NCI-H226 (cell line): ENCODE results near the gene DHRS2.
"Not testable (repeated sequence)": the region's sequence is repeated elsewhere in the genome, so short reads cannot be mapped to it uniquely, and the experiment has no call there.

Source experiments
- DNase-seq: peaks from one replicate; pipeline ENCODE4 v3.0.0-alpha.2; 2015

The DHRS2 gene

GRCh38 chr14:23650506-23650905 lies 14.3 kb downstream of the DHRS2 start:
- no peak for DNase-seq

- DNase-seq, result peak; percentile 80
Observed at GRCh38 chr14:23653051-23653450, 16.9 kb downstream of the DHRS2 start.

GRCh38 chr14:23654231-23654630 lies 18.1 kb downstream of the DHRS2 start:
- no peak for DNase-seq

GRCh38 chr14:23657959-23658470 lies 21.9 kb downstream of the DHRS2 start:
- no peak for DNase-seq

- no peak for DNase-seq
Observed at GRCh38 chr14:23660290-23661226, 24.4 kb downstream of the DHRS2 start.

- no peak for DNase-seq
Observed at GRCh38 chr14:23661542-23661941, 25.4 kb downstream of the DHRS2 start.

GRCh38 chr14:23663127-23663526 lies 27.0 kb downstream of the DHRS2 start:
- no peak for DNase-seq

GRCh38 chr14:23663711-23664110 lies 27.5 kb downstream of the DHRS2 start:
- DNase-seq, result no peak

- no peak for DNase-seq
Observed at GRCh38 chr14:23664207-23664885, 28.2 kb downstream of the DHRS2 start.

GRCh38 chr14:23665302-23666016 lies 29.3 kb downstream of the DHRS2 start:
- no peak for DNase-seq

GRCh38 chr14:23667134-23667533 lies 31.0 kb downstream of the DHRS2 start:
- no peak for DNase-seq

- no peak for DNase-seq
Observed at GRCh38 chr14:23669441-23669840, 33.3 kb downstream of the DHRS2 start.

GRCh38 chr14:23670481-23670880 lies 34.3 kb downstream of the DHRS2 start:
- no peak for DNase-seq

- DNase-seq, result no peak
Observed at GRCh38 chr14:23672200-23672599, 36.0 kb downstream of the DHRS2 start.

- no peak for DNase-seq
Observed at GRCh38 chr14:23675337-23675736, 39.2 kb downstream of the DHRS2 start.

- DNase-seq, result no peak
Observed at GRCh38 chr14:23675906-23676305, 39.7 kb downstream of the DHRS2 start.

GRCh38 chr14:23681337-23681736 lies 45.2 kb downstream of the DHRS2 start:
- DNase-seq, result no peak

GRCh38 chr14:23689709-23690514 lies 53.7 kb downstream of the DHRS2 start:
- not testable (repeated sequence) for DNase-seq

- no peak for DNase-seq
Observed at GRCh38 chr14:23692416-23692815, 56.3 kb downstream of the DHRS2 start.

- no peak for DNase-seq
Observed at GRCh38 chr14:23693252-23693775, 57.1 kb downstream of the DHRS2 start.

GRCh38 chr14:23694085-23694948 lies 58.2 kb downstream of the DHRS2 start:
- peak; percentile 46 for DNase-seq
